OCI-LY1 (cell line): ENCODE data around the gene IQGAP3.

Source experiments
- H2AFZ ChIP-seq: fragments of 200-600 bp; sonication (generic), shearing (Covaris generic); 2 replicates; pipeline ENCODE4 v1.6.0; 2014; ENCODE audit warnings: antibody characterized with exemption, mild to moderate bottlenecking, low read length
- H3F3A ChIP-seq: fragments of 200-600 bp; sonication (generic), shearing (Covaris generic); 2 replicates; pipeline ENCODE4 v1.6.0; 2014; ENCODE audit warnings: mild to moderate bottlenecking, antibody characterized with exemption, low read length, moderate library complexity; ENCODE audit not compliant: insufficient read depth
- H3K27ac ChIP-seq: fragments of 200-600 bp; sonication (generic); 2 replicates; pipeline ENCODE4 v1.5.1; 2014; ENCODE audit warnings: low read length, mixed run types, mild to moderate bottlenecking, low read depth; ENCODE audit not compliant: poor library complexity, severe bottlenecking
- H3K27me3 ChIP-seq: fragments of 200-600 bp; sonication (generic); 2 replicates; pipeline ENCODE4 v1.6.0; 2014; ENCODE audit warnings: antibody characterized with exemption, mild to moderate bottlenecking, low read length, moderate library complexity; ENCODE audit not compliant: insufficient read depth
- H3K36me3 ChIP-seq: fragments of 200-600 bp; sonication (generic); 2 replicates; pipeline ENCODE4 v1.6.1; 2014; ENCODE audit warnings: mild to moderate bottlenecking, antibody characterized with exemption, low read length, moderate library complexity, mixed read lengths; ENCODE audit not compliant: insufficient read depth
- H3K4me1 ChIP-seq: fragments of 200-600 bp; sonication (generic); 2 replicates; pipeline ENCODE4 v1.5.1; 2014; ENCODE audit warnings: mild to moderate bottlenecking, low read length, moderate library complexity; ENCODE audit not compliant: insufficient read depth, severe bottlenecking
- H3K4me2 ChIP-seq: fragments of 200-600 bp; sonication (generic), shearing (Covaris generic); 2 replicates; pipeline ENCODE4 v1.6.1; 2014; ENCODE audit warnings: low read length
- H3K4me3 ChIP-seq: fragments of 200-600 bp; sonication (generic); 2 replicates; pipeline ENCODE4 v1.5.1; 2014; ENCODE audit warnings: low read length, low read depth, mild to moderate bottlenecking, mixed read lengths; ENCODE audit not compliant: poor library complexity, severe bottlenecking
- H3K79me2 ChIP-seq: fragments of 200-600 bp; shearing (Covaris generic); 2 replicates; pipeline ENCODE4 v1.6.1; 2016; ENCODE audit warnings: mixed run types, low read length, mixed read lengths; ENCODE audit not compliant: insufficient read depth
- H3K9ac ChIP-seq: fragments of 200-600 bp; sonication (generic), shearing (Covaris generic); 2 replicates; pipeline ENCODE4 v1.6.1; 2014; ENCODE audit warnings: mild to moderate bottlenecking, low read length, mixed read lengths
- H3K9me2 ChIP-seq: fragments of 200-600 bp; sonication (generic), shearing (Covaris generic); 2 replicates; pipeline ENCODE4 v1.6.1; 2014; ENCODE audit warnings: low read depth, mild to moderate bottlenecking, low read length, mixed read lengths
- H3K9me3 ChIP-seq: fragments of 200-600 bp; shearing (Covaris generic); 2 replicates; pipeline ENCODE4 v1.6.1; 2014; ENCODE audit warnings: low read length, mixed read lengths
- H4K20me1 ChIP-seq: fragments of 200-600 bp; sonication (generic), shearing (Covaris generic); 2 replicates; pipeline ENCODE4 v1.6.0; 2016; ENCODE audit warnings: mild to moderate bottlenecking, low read length; ENCODE audit not compliant: insufficient read depth
- EZH2 ChIP-seq: fragments of 200-600 bp; sonication (generic), shearing (Covaris generic); IDR thresholded peaks from 2 replicates; pipeline ENCODE4 v1.8.0; 2017; ENCODE audit warnings: borderline replicate concordance, mixed run types, mild to moderate bottlenecking, antibody characterized with exemption, low read length, moderate library complexity, mixed read lengths
- TF ChIP-seq, protein P1 (sequence below): fragments of 200-600 bp; sonication (generic), shearing (Covaris generic); IDR thresholded peaks from 2 replicates; pipeline ENCODE4 v1.5.1; 2017; ENCODE audit warnings: mild to moderate bottlenecking, antibody characterized with exemption, low read length, moderate library complexity, mixed read lengths

The IQGAP3 gene

DNA sequence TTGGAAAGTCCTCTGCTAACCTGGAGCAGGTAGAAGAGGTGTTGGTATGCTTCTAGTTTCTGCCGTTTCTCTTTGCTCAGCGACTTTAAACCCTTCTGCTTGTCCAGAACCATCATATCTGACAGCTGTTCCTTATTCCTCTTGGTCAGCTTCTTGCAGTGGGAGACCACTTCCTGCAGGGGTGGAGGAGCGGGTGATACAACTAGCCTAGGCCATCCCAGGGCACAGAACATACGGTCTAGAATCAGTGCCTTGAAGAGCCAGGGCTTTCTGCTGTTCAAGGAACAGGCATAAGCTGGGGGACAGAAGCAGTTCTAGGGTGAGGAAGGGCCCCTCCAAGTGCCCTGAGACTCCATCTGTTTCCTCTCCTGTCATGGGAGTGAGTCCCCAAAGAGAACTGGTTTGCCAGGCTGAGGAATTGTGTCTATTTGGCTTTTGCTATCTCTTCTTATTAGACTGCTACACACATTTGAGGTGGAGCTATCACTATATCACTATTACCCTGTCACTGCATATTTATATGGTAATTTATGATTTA, 32.5 kb downstream of the IQGAP3 start:
- Histone ChIP-seq H2AFZ (no peak overlapping the region), H3K9ac (no peak overlapping the region), H3K4me2 (no peak overlapping the region), H3K36me3 (no peaks in the 10 kb centered on the region), H3F3A (no peaks in the 10 kb centered on the region), H3K79me2 (no peaks in the 10 kb centered on the region), H3K4me3 (no peak overlapping the region), H3K4me1 (no peaks in the 10 kb centered on the region), H3K9me3 (no peaks in the 10 kb centered on the region), H3K27me3 (no peaks in the 10 kb centered on the region), H4K20me1 (no peaks in the 10 kb centered on the region), H3K9me2 (no peaks in the 10 kb centered on the region), H3K27ac (no peak overlapping the region)
- TF ChIP-seq, protein P1, sequence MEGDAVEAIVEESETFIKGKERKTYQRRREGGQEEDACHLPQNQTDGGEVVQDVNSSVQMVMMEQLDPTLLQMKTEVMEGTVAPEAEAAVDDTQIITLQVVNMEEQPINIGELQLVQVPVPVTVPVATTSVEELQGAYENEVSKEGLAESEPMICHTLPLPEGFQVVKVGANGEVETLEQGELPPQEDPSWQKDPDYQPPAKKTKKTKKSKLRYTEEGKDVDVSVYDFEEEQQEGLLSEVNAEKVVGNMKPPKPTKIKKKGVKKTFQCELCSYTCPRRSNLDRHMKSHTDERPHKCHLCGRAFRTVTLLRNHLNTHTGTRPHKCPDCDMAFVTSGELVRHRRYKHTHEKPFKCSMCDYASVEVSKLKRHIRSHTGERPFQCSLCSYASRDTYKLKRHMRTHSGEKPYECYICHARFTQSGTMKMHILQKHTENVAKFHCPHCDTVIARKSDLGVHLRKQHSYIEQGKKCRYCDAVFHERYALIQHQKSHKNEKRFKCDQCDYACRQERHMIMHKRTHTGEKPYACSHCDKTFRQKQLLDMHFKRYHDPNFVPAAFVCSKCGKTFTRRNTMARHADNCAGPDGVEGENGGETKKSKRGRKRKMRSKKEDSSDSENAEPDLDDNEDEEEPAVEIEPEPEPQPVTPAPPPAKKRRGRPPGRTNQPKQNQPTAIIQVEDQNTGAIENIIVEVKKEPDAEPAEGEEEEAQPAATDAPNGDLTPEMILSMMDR, result no peak
- no peak for TF ChIP-seq EZH2

DNA sequence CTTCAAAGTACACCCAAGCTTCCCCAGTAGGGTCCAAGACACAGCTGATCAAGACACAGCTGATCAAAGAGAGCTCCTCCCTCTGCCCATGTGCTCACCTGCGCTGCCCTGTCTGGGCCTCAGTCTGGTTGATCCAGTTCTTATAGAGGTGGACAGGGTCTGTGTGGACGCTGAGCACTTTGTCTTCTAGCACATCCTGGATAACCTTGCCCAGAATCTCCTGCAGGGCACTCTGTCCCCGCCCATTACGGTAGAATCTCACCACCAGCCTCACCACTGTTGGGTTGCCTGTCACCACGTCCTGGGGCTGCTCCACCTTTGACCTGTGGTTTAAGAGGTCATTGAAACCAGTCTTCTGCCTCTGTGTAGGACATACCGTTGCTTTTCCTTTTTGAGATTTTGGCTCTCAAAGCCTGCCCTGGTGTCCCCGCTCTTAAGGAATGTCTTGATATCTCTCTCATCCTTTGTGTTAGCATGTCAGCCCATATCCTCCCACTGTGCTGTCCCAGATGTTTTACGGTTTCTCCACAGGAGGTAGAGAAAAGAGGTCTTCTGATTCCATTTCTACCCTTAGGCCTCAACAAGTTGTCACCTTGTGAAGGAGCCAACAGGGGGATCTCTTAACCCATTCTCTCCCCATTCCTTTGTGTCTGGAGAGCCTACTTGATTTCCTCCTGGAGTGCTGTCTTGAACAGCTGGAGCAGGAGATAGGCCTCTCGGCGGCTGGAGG, 33.5 kb downstream of the IQGAP3 start:
- Histone ChIP-seq H3K4me1 (no peaks in the 10 kb centered on the region), H3K27ac (no peak overlapping the region), H3K79me2 (no peaks in the 10 kb centered on the region), H3K9me2 (no peaks in the 10 kb centered on the region), H4K20me1 (no peaks in the 10 kb centered on the region), H3K9me3 (no peaks in the 10 kb centered on the region), H2AFZ (no peak overlapping the region), H3K9ac (no peak overlapping the region), H3K36me3 (no peaks in the 10 kb centered on the region), H3K4me2 (no peak overlapping the region), H3F3A (no peaks in the 10 kb centered on the region), H3K27me3 (no peaks in the 10 kb centered on the region), H3K4me3 (no peak overlapping the region)
- TF ChIP-seq, protein P1, result no peak
- no peak for TF ChIP-seq EZH2

DNA sequence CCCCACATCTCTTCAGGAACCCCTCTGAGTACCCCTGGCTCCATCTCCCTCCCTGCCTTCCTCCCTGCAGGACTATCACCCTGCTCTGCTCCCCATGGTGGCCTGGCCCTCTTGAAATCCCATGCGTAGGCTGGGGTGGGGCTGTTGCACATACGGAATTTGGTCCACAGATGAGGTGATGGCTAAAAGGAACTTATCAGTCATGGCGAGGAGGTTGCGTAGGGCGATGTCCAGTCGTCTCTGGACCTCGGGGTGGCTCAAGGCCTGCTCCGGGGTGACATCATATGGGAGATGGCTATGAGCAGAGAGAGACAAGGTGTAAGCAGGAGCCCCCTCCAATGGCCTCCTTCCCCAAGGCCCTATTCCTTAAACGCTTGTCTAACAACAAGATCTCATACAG, 35.3 kb downstream of the IQGAP3 start:
- no peak overlapping the region for H3K27ac ChIP-seq
- no peaks in the 10 kb centered on the region for H4K20me1 ChIP-seq
- no peaks in the 10 kb centered on the region for H3F3A ChIP-seq
- H3K9me2 ChIP-seq, result no peaks in the 10 kb centered on the region
- no peaks in the 10 kb centered on the region for H3K79me2 ChIP-seq
- no peak overlapping the region for H3K4me3 ChIP-seq
- no peaks in the 10 kb centered on the region for H3K9me3 ChIP-seq
- H2AFZ ChIP-seq, result no peak overlapping the region
- no peaks in the 10 kb centered on the region for H3K36me3 ChIP-seq
- no peaks in the 10 kb centered on the region for H3K4me1 ChIP-seq
- no peak overlapping the region for H3K9ac ChIP-seq
- H3K4me2 ChIP-seq, result no peak overlapping the region
- TF ChIP-seq EZH2, result no peak
- TF ChIP-seq, protein P1, result no peak
- no peaks in the 10 kb centered on the region for H3K27me3 ChIP-seq
